Esophagus muscularis mucosa (tissue), 4 donors: Measurements from ENCODE around the gene SYNGR1. TPM values are rescaled to one million over a fixed set of nuclear protein-coding genes. Genes with fewer than 3 reads are reported as not detected.

Experiments
- small RNA-seq, 3 donors: library from RNA; depleted of rRNA; stranded (forward); fragments of <200 nt; gene quantifications; one replicate each; pipeline ENCODE3, GENCODE V24; 2016
- total RNA-seq, 4 donors: library from RNA; depleted of rRNA; stranded (reverse); fragments of >200 nt; gene quantifications; one replicate each; pipeline versions ENCODE4 v1.1.0 to v1.2.1, GENCODE V29; 2016

Gene SYNGR1
- total RNA-seq, 4 donors from 2014 or later, result 14.4 to 29.4 (median 24.0) TPM

Small RNAs within 50 kb of the gene (small RNA-seq; reads per million reads assigned to genes)
- gene SNORD43, result 0 reads per million in 3 donors
- 8,066 to 13,070 (median 11,934) reads per million in 3 donors for gene SNORD83A
- 0 reads per million in 3 donors for gene SNORD83B

Other genes starting within 250 kb of the SYNGR1 start
- gene CBX7, start 197.3 kb upstream of the SYNGR1 start, total RNA-seq, result 100 to 1,000 TPM; 129 to 251 (median 173) TPM
- 10 to 100 TPM; 12.3 to 25.4 (median 18.8) TPM for gene PDGFB, start 105.0 kb upstream of the SYNGR1 start, total RNA-seq
- gene RPL3, start 30.4 kb upstream of the SYNGR1 start, total RNA-seq, result 1,000 to 10,000 TPM; 2,019 to 2,284 (median 2,183) TPM
- gene TAB1, start 49.8 kb downstream of the SYNGR1 start, total RNA-seq, result 10 to 100 TPM; 15.2 to 33.7 (median 21.5) TPM
- 1 to 10 TPM; 1.2 to 7.1 (median 3.6) TPM for gene MGAT3, start 107.0 kb downstream of the SYNGR1 start, total RNA-seq
- gene MIEF1, start 152.3 kb downstream of the SYNGR1 start, total RNA-seq, result 10 to 100 TPM; 19.7 to 21.7 (median 20.9) TPM
- 100 to 1,000 TPM; 516 to 895 (median 721) TPM for gene ATF4, start 170.6 kb downstream of the SYNGR1 start, total RNA-seq
- gene RPS19BP1, start 182.8 kb downstream of the SYNGR1 start, total RNA-seq, result 100 to 1,000 TPM; 158 to 202 (median 177) TPM
- gene CACNA1I, start 220.8 kb downstream of the SYNGR1 start, total RNA-seq, result under 1 TPM in 3 of 4 donors, not detected in 1; under 0.01 to 0.39 (median 0.33) TPM